ENCODE data around the gene TTBK2. TPM values are rescaled to one million over a fixed set of nuclear protein-coding genes. Genes with fewer than 3 reads are reported as not detected.
"Not testable (repeated sequence)": the region's sequence is repeated elsewhere in the genome, so short reads cannot be mapped to it uniquely, and the experiment has no call there.

TTBK2 gene
- total RNA-seq, 3 donors from 2014 or later (not counting 1 experiment from before 2014, with no cell fraction given): 17.5 to 25.9 (median 25.7) TPM

DNA sequence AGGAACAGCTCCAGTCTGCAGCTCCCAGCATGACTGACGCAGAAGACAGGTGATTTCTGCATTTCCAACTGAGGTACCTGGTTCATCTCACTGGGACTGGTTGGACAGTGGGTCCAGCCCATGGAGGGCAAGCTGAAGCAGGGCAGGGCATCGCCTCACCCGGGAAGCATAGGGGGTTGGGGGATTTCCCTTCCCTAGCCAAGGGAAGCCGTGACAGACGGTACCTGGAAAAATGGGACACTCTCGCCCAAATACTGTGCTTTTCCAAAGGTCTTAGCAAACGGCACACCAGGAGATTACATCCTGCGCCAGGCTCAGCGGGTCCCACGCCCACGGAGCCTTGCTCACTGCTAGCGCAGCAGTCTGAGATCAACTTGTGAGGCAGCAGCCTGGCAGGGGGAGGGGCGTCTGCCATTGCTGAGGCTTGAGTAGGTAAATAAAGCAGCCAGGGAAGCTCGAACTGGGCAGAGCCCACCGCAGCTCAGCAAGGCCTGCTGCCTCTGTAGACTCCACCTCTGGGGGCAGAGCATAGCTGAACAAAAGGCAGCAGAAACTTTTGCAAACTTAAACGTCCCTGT lies 156.3 kb downstream of the TTBK2 start:
- H3K27ac Mint-ChIP-seq; H3K36me3 ChIP-seq (ENCODE audit: control insufficient read depth, insufficient read depth, low read length); intact Hi-C loops (cut with micrococcal nuclease); H3K4me3 ChIP-seq (ENCODE audit: low read length); H3K27me3 Mint-ChIP-seq (ENCODE audit: low read depth in 2 of 2); H3K27ac ChIP-seq (ENCODE audit: low read length); H3K4me1 ChIP-seq (ENCODE audit: control insufficient read depth, insufficient read depth, low read length); H3K9me3 ChIP-seq (ENCODE audit: control insufficient read depth, insufficient read depth, low read length); H3K27me3 ChIP-seq (ENCODE audit: control insufficient read depth, insufficient read depth, low read length); DNase-seq; H3K4me3 Mint-ChIP-seq; ATAC-seq: not testable (repeated sequence)
- WGBS (ENCODE audit: insufficient coverage): 95% methylated on average over 16 of the region's 16 CpGs
- H3K9me3 Mint-ChIP-seq: peaks cover 5 to 25% of the 10 kb centered on the region in 2 donors
- peaks cover 8 to 12% of the 10 kb centered on the region in 2 donors for H3K4me1 Mint-ChIP-seq
- H3K36me3 Mint-ChIP-seq: peaks cover 39% of the 10 kb centered on the region

DNA sequence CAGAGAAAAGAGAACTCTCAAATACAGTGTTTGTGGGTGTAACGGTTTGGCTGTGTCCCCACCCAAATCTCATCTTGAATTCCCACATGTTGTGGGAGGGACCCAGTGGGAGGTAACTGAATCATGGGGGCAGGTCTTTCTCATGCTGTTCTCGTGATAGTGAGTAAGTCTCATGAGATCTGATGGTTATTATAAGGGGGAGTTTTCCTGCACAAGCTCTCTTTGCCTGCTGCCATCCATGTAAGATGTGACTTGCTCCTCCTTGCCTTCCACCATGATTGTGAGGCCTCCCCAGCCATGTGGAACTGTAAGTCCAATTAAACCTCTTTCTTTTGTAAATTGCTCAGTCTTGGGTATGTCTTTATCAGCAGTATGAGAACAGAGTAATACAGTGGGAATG lies 158.8 kb downstream of the TTBK2 start:
- H3K27me3 Mint-ChIP-seq (ENCODE audit: low read depth in 2 of 2); ATAC-seq; DNase-seq; intact Hi-C loops (cut with micrococcal nuclease); H3K9me3 ChIP-seq (ENCODE audit: control insufficient read depth, insufficient read depth, low read length); H3K4me3 Mint-ChIP-seq; H3K36me3 ChIP-seq (ENCODE audit: control insufficient read depth, insufficient read depth, low read length); H3K27ac Mint-ChIP-seq; H3K4me3 ChIP-seq (ENCODE audit: low read length); H3K27ac ChIP-seq (ENCODE audit: low read length); H3K4me1 ChIP-seq (ENCODE audit: control insufficient read depth, insufficient read depth, low read length); H3K27me3 ChIP-seq (ENCODE audit: control insufficient read depth, insufficient read depth, low read length); H3K4me1 Mint-ChIP-seq: not testable (repeated sequence)
- Mint-ChIP-seq H3K36me3 (peaks cover 33% of the 10 kb centered on the region), H3K9me3 (peaks cover 5 to 25% of the 10 kb centered on the region in 2 donors)
- 93% methylated on average over 2 of the region's 2 CpGs for WGBS (ENCODE audit: insufficient coverage)

DNA sequence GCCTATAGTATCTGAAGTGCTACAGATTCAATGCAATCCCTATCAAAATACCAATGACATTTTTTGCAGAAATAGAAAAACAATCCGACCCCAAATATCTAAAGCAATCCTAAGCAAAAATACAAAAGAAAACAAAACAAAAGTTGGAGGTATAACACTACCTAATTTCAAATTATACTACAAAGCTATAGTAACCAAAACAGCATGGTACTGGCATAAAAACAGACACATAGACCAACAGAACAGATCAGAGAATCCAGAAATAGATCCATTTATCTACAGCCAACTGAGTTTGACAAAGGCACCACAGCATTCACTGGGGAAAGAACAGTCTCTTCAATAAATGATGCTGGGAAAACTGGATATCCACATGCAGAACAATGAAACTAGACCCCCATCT lies 159.8 kb downstream of the TTBK2 start:
- ATAC-seq: no peak
- TF ChIP-seq, protein P1, sequence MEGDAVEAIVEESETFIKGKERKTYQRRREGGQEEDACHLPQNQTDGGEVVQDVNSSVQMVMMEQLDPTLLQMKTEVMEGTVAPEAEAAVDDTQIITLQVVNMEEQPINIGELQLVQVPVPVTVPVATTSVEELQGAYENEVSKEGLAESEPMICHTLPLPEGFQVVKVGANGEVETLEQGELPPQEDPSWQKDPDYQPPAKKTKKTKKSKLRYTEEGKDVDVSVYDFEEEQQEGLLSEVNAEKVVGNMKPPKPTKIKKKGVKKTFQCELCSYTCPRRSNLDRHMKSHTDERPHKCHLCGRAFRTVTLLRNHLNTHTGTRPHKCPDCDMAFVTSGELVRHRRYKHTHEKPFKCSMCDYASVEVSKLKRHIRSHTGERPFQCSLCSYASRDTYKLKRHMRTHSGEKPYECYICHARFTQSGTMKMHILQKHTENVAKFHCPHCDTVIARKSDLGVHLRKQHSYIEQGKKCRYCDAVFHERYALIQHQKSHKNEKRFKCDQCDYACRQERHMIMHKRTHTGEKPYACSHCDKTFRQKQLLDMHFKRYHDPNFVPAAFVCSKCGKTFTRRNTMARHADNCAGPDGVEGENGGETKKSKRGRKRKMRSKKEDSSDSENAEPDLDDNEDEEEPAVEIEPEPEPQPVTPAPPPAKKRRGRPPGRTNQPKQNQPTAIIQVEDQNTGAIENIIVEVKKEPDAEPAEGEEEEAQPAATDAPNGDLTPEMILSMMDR (IDR thresholded peaks at IDR 0.05): no peak
- Histone ChIP-seq H3K4me3 (ENCODE audit: low read length) (no peak overlapping the region), H3K36me3 (ENCODE audit: control insufficient read depth, insufficient read depth, low read length) (peaks cover 2% of the 10 kb centered on the region), H3K4me1 (ENCODE audit: control insufficient read depth, insufficient read depth, low read length) (no peaks in the 10 kb centered on the region), H3K9me3 (ENCODE audit: control insufficient read depth, insufficient read depth, low read length) (peaks cover 10% of the 10 kb centered on the region), H3K27ac (ENCODE audit: low read length) (no peak overlapping the region), H3K27me3 (ENCODE audit: control insufficient read depth, insufficient read depth, low read length) (no peaks in the 10 kb centered on the region)
- intact Hi-C loops (cut with micrococcal nuclease): no loop called here
- H3K27ac Mint-ChIP-seq: no peak overlapping the region
- no peak overlapping the region for H3K4me3 Mint-ChIP-seq
- DNase-seq: no peak
- peaks cover 3 to 22% of the 10 kb centered on the region in 2 donors for H3K9me3 Mint-ChIP-seq
- H3K4me1 Mint-ChIP-seq: peaks cover 4 to 10% of the 10 kb centered on the region in 2 donors
- no peaks in the 10 kb centered on the region for H3K27me3 Mint-ChIP-seq (ENCODE audit: low read depth in 2 of 2)
- 100% methylated on average over 1 of the region's 1 CpG for WGBS (ENCODE audit: insufficient coverage)
- H3K36me3 Mint-ChIP-seq: peaks cover 22% of the 10 kb centered on the region

DNA sequence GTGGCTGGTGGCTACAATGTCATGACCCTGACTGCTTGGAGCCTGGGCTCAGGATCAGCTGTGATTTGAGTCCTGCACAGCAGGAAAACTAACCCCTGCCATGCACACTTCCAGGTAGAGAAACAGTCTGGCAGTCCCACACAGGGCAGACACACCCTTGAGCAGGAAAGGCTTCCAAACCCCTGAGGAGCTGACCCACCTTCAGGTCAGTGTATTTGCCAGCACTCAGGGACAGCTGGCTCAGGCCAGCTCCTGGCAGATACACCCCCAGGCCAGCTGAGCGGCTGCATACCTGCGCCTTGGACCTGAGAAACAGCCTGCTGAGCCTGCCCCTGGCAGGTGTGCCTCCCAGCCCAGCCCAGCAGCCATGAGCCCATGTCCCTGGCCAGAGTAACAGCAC lies 161.5 kb downstream of the TTBK2 start:
- H3K9me3 ChIP-seq (ENCODE audit: control insufficient read depth, insufficient read depth, low read length): peaks cover 10% of the 10 kb centered on the region
- H3K4me1 ChIP-seq (ENCODE audit: control insufficient read depth, insufficient read depth, low read length): no peaks in the 10 kb centered on the region
- no peaks in the 10 kb centered on the region for H3K27me3 ChIP-seq (ENCODE audit: control insufficient read depth, insufficient read depth, low read length)
- DNase-seq: no peak
- Mint-ChIP-seq H3K9me3 (peaks cover 2 to 15% of the 10 kb centered on the region in 2 donors), H3K27ac (no peak overlapping the region), H3K36me3 (peaks cover 14% of the 10 kb centered on the region), H3K27me3 (ENCODE audit: low read depth in 2 of 2) (no peaks in the 10 kb centered on the region), H3K4me1 (peaks cover 4 to 10% of the 10 kb centered on the region in 2 donors), H3K4me3 (no peak overlapping the region)
- no peak overlapping the region for H3K4me3 ChIP-seq (ENCODE audit: low read length)
- TF ChIP-seq, protein P1 (IDR thresholded peaks at IDR 0.05): no peak
- intact Hi-C loops (cut with micrococcal nuclease): no loop called here
- WGBS (ENCODE audit: insufficient coverage): 96% methylated on average over 2 of the region's 2 CpGs
- no peak overlapping the region for H3K27ac ChIP-seq (ENCODE audit: low read length)
- peaks cover 2% of the 10 kb centered on the region for H3K36me3 ChIP-seq (ENCODE audit: control insufficient read depth, insufficient read depth, low read length)
- no peak for ATAC-seq

All from natural killer cell (primary cell).